ENCODE results near the gene SS18L1.
"Not testable (repeated sequence)": the region's sequence is repeated elsewhere in the genome, so short reads cannot be mapped to it uniquely, and the experiment has no call there.

SS18L1 gene

GRCh38 chr20:62104234-62104789, 39.3 kb upstream of the SS18L1 start:
- ChIA-PET CTCF (no interaction called here), POLR2A (interaction anchor here (1.4 kb wide), 1 partner anchor 17 kb away, joined by 7 read pairs; the partner anchor contains the start of gene LSM14B)
- TF ChIP-seq ARNT (IDR thresholded peaks at IDR 0.05) (no peak), FOXM1 (IDR thresholded peaks at IDR 0.05; ENCODE audit: borderline replicate concordance) (no peak), NFRKB (IDR thresholded peaks at IDR 0.05) (no peak), PKNOX1 (IDR thresholded peaks at IDR 0.05) (no peak), SP1 (IDR thresholded peaks at IDR 0.05) (no peak), LEF1 (IDR thresholded peaks at IDR 0.05; ENCODE audit: borderline replicate concordance) (no peak)
- DNase-seq (ENCODE audit: extremely low spot score): no peak

- CTCF ChIA-PET: no interaction called here
- TF ChIP-seq TARDBP (IDR thresholded peaks at IDR 0.05) (no peak), BHLHE40 (IDR thresholded peaks at IDR 0.05; ENCODE audit: borderline replicate concordance) (no peak), ELF4 (IDR thresholded peaks at IDR 0.05) (no peak), CTBP1 (IDR thresholded peaks at IDR 0.05; ENCODE audit: borderline replicate concordance) (no peak), PKNOX1 (IDR thresholded peaks at IDR 0.05) (no peak), HDGF (IDR thresholded peaks at IDR 0.05; ENCODE audit: borderline replicate concordance) (no peak), LEF1 (IDR thresholded peaks at IDR 0.05; ENCODE audit: borderline replicate concordance) (no peak), ZNF384 (IDR thresholded peaks at IDR 0.05) (no peak), FOXK2 (IDR thresholded peaks at IDR 0.05) (no peak), FOXM1 (IDR thresholded peaks at IDR 0.05; ENCODE audit: borderline replicate concordance) (no peak), SP1 (IDR thresholded peaks at IDR 0.05) (no peak), ARNT (IDR thresholded peaks at IDR 0.05) (no peak), L3MBTL2 (conservative IDR thresholded peaks at IDR 0.05) (no peak), SUZ12 (IDR thresholded peaks at IDR 0.05) (no peak), NFRKB (IDR thresholded peaks at IDR 0.05) (no peak), FOXA1 (IDR thresholded peaks at IDR 0.05) (no peak)
- no peak for DNase-seq (ENCODE audit: extremely low spot score)
- POLR2A ChIA-PET: interaction anchor here (1.4 kb wide), 1 partner anchor 17 kb away, joined by 7 read pairs; the partner anchor contains the start of gene LSM14B
Observed at GRCh38 chr20:62104791-62105345, 38.7 kb upstream of the SS18L1 start.

GRCh38 chr20:62105592-62105991, 38.0 kb upstream of the SS18L1 start:
- no peak for DNase-seq (ENCODE audit: extremely low spot score)
- ChIA-PET POLR2A (no interaction called here), CTCF (no interaction called here)
- TF ChIP-seq TARDBP (IDR thresholded peaks at IDR 0.05) (no peak), NFRKB (IDR thresholded peaks at IDR 0.05) (no peak), BHLHE40 (IDR thresholded peaks at IDR 0.05; ENCODE audit: borderline replicate concordance) (no peak), SUZ12 (IDR thresholded peaks at IDR 0.05) (no peak), CTBP1 (IDR thresholded peaks at IDR 0.05; ENCODE audit: borderline replicate concordance) (no peak), PKNOX1 (IDR thresholded peaks at IDR 0.05) (no peak), ARNT (IDR thresholded peaks at IDR 0.05) (no peak), FOXA1 (IDR thresholded peaks at IDR 0.05) (no peak), L3MBTL2 (conservative IDR thresholded peaks at IDR 0.05) (no peak), LEF1 (IDR thresholded peaks at IDR 0.05; ENCODE audit: borderline replicate concordance) (no peak), SP1 (IDR thresholded peaks at IDR 0.05) (no peak), HDGF (IDR thresholded peaks at IDR 0.05; ENCODE audit: borderline replicate concordance) (no peak), FOXM1 (IDR thresholded peaks at IDR 0.05; ENCODE audit: borderline replicate concordance) (no peak), ELF4 (IDR thresholded peaks at IDR 0.05) (no peak), FOXK2 (IDR thresholded peaks at IDR 0.05) (no peak)

GRCh38 chr20:62111148-62111547, 32.4 kb upstream of the SS18L1 start:
- TF ChIP-seq CTBP1 (IDR thresholded peaks at IDR 0.05; ENCODE audit: borderline replicate concordance) (no peak), ZNF384 (IDR thresholded peaks at IDR 0.05) (no peak), L3MBTL2 (conservative IDR thresholded peaks at IDR 0.05) (no peak), SP1 (IDR thresholded peaks at IDR 0.05) (no peak)
- ChIA-PET CTCF (no interaction called here), POLR2A (no interaction called here)
- no peak for DNase-seq (ENCODE audit: extremely low spot score)

GRCh38 chr20:62112368-62112767, 31.2 kb upstream of the SS18L1 start:
- no peak for DNase-seq (ENCODE audit: extremely low spot score)
- CTCF ChIA-PET: no interaction called here
- POLR2A ChIA-PET: no interaction called here
- TF ChIP-seq SP1 (IDR thresholded peaks at IDR 0.05): no peak
- no peak for TF ChIP-seq CTBP1 (IDR thresholded peaks at IDR 0.05; ENCODE audit: borderline replicate concordance)
- TF ChIP-seq HDGF (IDR thresholded peaks at IDR 0.05; ENCODE audit: borderline replicate concordance): no peak

GRCh38 chr20:62114894-62115293, 28.7 kb upstream of the SS18L1 start:
- CTCF ChIA-PET: no interaction called here
- POLR2A ChIA-PET: interaction anchor here (1.1 kb wide), 1 partner anchor 49 kb away, joined by 3 read pairs; no protein-coding TSS in a partner anchor
- TF ChIP-seq PKNOX1 (IDR thresholded peaks at IDR 0.05): no peak
- no peak for TF ChIP-seq ARNT (IDR thresholded peaks at IDR 0.05)
- DNase-seq (ENCODE audit: extremely low spot score): no peak

- POLR2A ChIA-PET: interaction anchor here (1.1 kb wide), 1 partner anchor 50 kb away, joined by 3 read pairs; no protein-coding TSS in a partner anchor
- CTCF ChIA-PET: interaction anchor here (0.7 kb wide), 1 partner anchor 15 kb away, joined by 4 read pairs; no protein-coding TSS in a partner anchor
- DNase-seq (ENCODE audit: extremely low spot score): not testable (repeated sequence)
Observed at GRCh38 chr20:62115800-62116407, 27.7 kb upstream of the SS18L1 start.
